GM21717 (cell line): ENCODE measurements around the gene CHST14.
"Not testable (repeated sequence)": the region's sequence is repeated elsewhere in the genome, so short reads cannot be mapped to it uniquely, and the experiment has no call there.

Experiments
- ATAC-seq: cut with Tn5 transposase; IDR thresholded peaks from one replicate; pipeline ENCODE4 v1.9.1; 2021; ENCODE audit warnings: mild to moderate bottlenecking, moderate library complexity; ENCODE audit not compliant: unreplicated experiment

The CHST14 gene

GRCh38 chr15:40440743-40441564 is 29.8 kb upstream of the CHST14 start, which contains the start of gene BAHD1:
TSS of gene BAHD1 (plus strand) at chr15:40440953. CDS start at chr15:40458465, 17,512 bp downstream.
- peak; percentile 83 for ATAC-seq

- no peak for ATAC-seq
Observed at GRCh38 chr15:40441565-40442531, 28.9 kb upstream of the CHST14 start.

DNA sequence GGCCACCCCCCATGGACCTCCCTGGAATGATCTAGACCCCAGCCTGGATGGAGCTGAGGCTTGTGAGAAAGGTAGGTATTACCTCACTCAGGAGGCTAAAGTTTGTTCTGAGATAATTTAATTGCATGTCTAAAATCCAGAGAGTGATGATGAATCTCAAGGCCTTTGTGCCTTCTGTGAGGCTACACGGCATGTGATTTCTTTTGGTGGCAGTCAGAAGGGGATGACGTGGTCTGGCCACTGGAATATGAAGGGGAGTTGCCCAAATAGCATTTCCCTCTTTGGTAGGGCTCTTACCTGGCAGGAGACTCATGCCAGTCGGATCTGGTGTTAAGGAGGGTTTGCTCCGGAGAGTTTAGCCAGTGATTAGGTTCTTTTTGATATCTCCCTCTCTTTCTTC is 27.5 kb upstream of the CHST14 start:
- ATAC-seq, result no peak

DNA sequence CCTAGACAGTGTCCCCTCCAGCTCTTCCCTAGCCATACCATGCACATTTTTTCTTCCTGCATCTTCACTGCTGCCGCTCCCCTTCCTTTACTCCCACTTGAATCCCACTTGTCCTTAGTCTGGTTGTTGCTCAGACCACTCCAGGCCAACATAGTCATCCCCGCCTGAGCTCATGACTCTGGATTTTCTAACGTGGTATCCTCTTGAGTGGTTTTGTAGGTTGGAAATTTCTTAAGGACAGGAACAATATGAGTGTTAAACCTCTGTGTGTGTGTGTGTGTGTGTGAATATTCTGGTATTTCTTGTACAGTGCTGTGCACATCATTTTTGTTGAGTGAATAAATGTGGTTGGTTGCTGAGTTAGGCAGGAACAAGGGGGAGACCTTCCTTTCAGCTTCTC is 26.9 kb upstream of the CHST14 start:
- ATAC-seq, result no peak

GRCh38 chr15:40444736-40445135 is 26.0 kb upstream of the CHST14 start:
- no peak for ATAC-seq

- ATAC-seq, result no peak
Observed at GRCh38 chr15:40445421-40445922, 25.3 kb upstream of the CHST14 start.

GRCh38 chr15:40446144-40446543 is 24.6 kb upstream of the CHST14 start:
- ATAC-seq, result no peak

DNA sequence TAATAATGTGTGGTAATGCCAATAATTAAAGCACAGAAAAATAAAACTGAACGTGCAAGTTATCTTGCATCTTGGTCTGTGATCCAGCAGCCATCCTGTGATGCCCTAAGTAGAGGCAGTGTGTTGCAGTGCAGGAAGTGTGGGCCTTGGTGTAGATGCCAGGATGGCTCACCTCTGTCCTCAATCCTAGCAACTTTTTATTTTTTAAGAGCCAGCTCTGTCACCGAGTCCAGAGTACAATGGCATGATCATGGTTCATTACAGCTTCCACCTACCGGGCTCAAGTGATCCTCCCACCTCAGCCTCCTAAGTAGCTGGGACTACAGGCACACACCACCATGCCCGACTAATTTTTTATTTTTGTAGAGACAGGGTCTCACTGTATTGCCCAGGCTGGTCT is 22.4 kb upstream of the CHST14 start:
- ATAC-seq, result no peak

GRCh38 chr15:40449275-40449674 is 21.5 kb upstream of the CHST14 start:
- no peak for ATAC-seq

- no peak for ATAC-seq
Observed at GRCh38 chr15:40450047-40450446, 20.7 kb upstream of the CHST14 start.

- no peak for ATAC-seq
Observed at GRCh38 chr15:40451527-40452158, 19.1 kb upstream of the CHST14 start.

- no peak for ATAC-seq
Observed at GRCh38 chr15:40452296-40453090, 18.3 kb upstream of the CHST14 start.

DNA sequence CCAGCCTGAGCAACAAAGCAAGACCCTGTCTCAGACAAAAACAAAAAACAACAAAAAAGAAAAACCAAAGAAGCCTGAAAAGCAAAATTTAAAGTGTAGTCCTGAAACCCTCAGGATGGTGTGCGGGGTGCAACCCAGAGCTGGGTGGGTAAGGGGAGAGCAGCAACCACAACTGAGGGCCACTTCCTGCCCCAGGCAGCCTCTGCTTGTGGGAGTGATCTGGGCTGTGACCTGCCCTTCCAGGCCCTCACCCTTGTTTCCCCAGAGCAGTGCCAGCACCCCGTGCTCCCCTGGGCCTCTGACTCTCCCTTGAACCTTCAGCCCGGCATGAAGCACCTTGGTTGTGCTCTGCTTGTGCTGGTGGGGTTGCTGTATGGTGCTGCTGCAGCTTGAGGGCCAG is 16.8 kb upstream of the CHST14 start:
- ATAC-seq, result not testable (repeated sequence)

- ATAC-seq, result no peak
Observed at GRCh38 chr15:40454904-40455391, 15.8 kb upstream of the CHST14 start.

GRCh38 chr15:40456299-40456712 is 14.5 kb upstream of the CHST14 start:
- ATAC-seq, result no peak

GRCh38 chr15:40456738-40457137 is 14.0 kb upstream of the CHST14 start:
- no peak for ATAC-seq

DNA sequence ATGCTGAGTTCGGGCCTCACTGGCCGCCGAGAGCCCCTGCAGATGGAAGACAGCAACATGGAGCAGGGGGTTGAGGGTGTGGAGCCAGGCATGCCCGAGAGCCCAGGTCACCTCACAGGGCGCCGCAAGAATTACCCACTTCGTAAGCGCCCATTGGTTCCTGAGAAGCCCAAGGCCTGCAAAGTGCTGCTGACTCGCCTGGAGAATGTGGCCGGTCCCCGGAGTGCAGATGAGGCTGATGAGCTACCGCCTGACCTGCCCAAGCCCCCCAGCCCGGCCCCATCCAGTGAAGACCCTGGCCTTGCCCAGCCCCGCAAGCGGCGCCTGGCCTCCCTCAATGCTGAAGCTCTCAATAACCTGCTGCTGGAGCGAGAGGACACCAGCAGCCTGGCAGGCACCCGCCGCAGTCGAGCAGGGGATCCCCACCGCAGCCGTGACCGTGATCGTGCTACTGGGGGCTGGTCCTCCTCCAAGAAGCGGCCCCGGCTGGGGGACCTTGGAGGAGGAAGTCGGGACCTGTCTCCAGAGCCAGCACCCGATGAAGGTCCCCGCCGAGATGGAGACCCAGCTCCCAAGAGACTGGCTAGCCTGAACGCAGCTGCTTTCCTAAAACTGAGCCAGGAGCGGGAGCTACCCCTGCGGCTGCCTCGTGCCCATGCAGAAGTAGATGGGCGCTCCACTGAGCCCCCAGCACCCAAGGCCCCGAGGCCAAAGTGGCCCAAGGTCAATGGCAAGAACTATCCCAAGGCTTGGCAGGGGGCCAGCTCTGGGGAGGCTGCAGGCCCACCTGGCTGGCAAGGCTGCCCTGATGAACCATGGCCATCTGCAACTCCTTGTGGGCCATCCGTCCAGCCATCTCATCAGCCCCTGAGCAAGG is 12.1 kb upstream of the CHST14 start:
- ATAC-seq, result no peak

GRCh38 chr15:40459391-40460015 is 11.3 kb upstream of the CHST14 start:
- no peak for ATAC-seq

GRCh38 chr15:40460404-40460803 is 10.4 kb upstream of the CHST14 start:
- no peak for ATAC-seq
